Parathyroid adenoma (tissue), 2 donors: ENCODE data around the gene PAX5.

ENCODE experiments used
- H2AFZ ChIP-seq: fragments of 300-600 bp; sonication (generic); one replicate; pipeline ENCODE4 v1.7.0; 2017; ENCODE audit warnings: antibody characterized with exemption, mild to moderate bottlenecking
- H3K27ac ChIP-seq: fragments of 300-600 bp; sonication (generic); one replicate; pipeline ENCODE4 v1.7.0; 2017
- H3K27me3 ChIP-seq: fragments of 300-600 bp; sonication (generic); one replicate; pipeline ENCODE4 v1.7.0; 2017; ENCODE audit warnings: low read length; ENCODE audit not compliant: control insufficient read depth, insufficient read depth
- H3K36me3 ChIP-seq: fragments of 300-600 bp; sonication (generic); one replicate; pipeline ENCODE4 v1.7.0; 2017; ENCODE audit warnings: low read length; ENCODE audit not compliant: control insufficient read depth, insufficient read depth
- H3K4me1 ChIP-seq: fragments of 300-600 bp; sonication (generic); one replicate; pipeline ENCODE4 v1.7.0; 2017; ENCODE audit warnings: control low read depth
- H3K4me2 ChIP-seq: fragments of 300-600 bp; sonication (generic); one replicate; pipeline ENCODE4 v1.7.0; 2017; ENCODE audit warnings: low read length
- H3K4me3 ChIP-seq: fragments of 300-600 bp; sonication (generic); one replicate; pipeline ENCODE4 v1.7.0; 2017; ENCODE audit warnings: low read depth, low read length
- H3K79me2 ChIP-seq: fragments of 300-600 bp; sonication (generic); one replicate; pipeline ENCODE4 v1.7.0; 2017; ENCODE audit warnings: control low read depth
- H3K9ac ChIP-seq: fragments of 300-600 bp; sonication (generic); one replicate; pipeline ENCODE4 v1.7.0; 2017; ENCODE audit warnings: mild to moderate bottlenecking
- H3K9me3 ChIP-seq: fragments of 300-600 bp; sonication (generic); one replicate; pipeline ENCODE4 v1.7.0; 2017; ENCODE audit warnings: low read length; ENCODE audit not compliant: control insufficient read depth
- TF ChIP-seq, protein P1 (sequence below): fragments of 300-600 bp; sonication (generic); IDR thresholded peaks from one replicate; pipeline ENCODE4 v1.7.0; 2017; ENCODE audit warnings: antibody characterized with exemption, mild to moderate bottlenecking
- donor health status: primary hyperparathyroidism.

The PAX5 gene

DNA sequence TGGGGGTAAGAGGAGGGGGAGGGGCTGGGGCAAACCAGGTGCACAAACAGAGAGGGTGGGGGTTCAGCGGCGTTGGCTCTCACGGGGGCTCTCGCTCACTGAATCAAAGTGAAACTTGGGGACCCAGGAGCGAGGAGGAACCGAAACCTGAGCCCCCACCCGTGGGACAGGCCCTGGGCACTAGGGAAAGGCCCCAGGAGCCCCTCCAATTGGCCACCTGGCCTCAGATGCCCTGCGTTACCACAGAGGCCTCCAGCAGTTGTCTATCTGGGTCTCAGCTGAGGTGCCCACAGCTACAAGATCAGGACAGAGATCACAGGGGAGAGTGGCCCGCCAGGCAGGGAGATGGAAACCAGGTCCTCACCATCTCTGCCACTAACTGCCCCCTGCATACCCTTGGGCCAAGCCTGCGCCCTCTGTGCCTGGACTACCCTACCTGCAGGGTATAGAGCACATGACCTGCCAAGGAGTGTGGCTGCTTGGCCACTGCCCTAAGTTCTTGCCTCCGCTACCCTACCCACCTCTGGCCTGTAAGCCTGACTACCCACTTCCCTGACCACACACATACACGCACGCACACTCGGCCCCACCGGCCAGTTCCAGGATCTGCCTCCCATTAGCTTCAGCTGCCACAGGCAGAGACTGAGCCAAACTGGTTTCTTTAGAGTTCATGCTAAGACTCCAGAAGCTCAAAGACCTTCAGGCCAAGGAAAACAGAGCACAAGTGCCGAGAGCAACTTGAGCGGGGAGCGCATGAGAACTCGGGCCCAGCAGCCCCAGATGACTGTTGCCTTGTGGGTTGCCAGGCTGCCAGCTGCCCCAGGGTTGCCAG lies 39.9 kb downstream of the PAX5 start:
- Histone ChIP-seq H3K4me1 (no peaks in the 10 kb centered on the region), H3K27me3 (no peaks in the 10 kb centered on the region)
- TF ChIP-seq, protein P1, sequence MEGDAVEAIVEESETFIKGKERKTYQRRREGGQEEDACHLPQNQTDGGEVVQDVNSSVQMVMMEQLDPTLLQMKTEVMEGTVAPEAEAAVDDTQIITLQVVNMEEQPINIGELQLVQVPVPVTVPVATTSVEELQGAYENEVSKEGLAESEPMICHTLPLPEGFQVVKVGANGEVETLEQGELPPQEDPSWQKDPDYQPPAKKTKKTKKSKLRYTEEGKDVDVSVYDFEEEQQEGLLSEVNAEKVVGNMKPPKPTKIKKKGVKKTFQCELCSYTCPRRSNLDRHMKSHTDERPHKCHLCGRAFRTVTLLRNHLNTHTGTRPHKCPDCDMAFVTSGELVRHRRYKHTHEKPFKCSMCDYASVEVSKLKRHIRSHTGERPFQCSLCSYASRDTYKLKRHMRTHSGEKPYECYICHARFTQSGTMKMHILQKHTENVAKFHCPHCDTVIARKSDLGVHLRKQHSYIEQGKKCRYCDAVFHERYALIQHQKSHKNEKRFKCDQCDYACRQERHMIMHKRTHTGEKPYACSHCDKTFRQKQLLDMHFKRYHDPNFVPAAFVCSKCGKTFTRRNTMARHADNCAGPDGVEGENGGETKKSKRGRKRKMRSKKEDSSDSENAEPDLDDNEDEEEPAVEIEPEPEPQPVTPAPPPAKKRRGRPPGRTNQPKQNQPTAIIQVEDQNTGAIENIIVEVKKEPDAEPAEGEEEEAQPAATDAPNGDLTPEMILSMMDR: no peak

DNA sequence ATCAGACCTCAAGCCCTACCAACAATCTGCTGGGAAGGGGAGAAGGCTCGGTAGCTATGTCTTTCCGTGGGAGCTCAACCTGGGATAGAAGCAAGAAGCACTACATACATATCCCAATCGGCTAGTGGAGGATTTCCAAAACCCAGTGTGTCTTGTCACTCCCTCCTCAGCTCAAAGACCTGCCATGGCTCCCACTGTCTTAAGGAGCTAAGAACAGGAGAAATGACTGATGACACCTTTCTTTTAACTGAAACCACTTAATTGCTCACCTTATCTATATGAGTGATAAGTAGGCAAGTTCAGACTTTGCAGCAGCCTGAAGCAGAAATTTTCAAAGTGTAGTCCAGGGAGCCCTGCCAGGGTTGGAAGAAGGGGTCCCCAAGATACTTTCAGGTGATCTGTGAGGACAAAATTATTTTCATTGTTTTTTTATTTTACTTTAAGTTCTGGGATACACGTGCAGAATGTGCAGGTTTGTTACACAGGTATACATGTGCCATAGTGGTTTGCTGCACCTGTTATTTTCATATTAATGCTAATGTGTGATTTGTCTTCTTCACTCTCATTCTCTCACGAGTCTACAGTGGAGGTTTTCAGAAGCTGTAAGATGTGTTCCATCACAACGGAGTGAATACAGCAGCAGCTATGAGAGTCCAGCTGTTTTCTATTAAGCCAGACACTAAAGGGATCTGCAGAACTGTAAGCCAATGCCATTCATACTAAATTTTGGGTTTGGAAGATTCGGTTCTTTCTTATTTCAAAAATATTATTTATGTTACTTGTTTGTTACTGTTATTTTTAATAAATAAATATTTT lies 41.4 kb downstream of the PAX5 start:
- TF ChIP-seq, protein P1: no peak
- H3K27ac ChIP-seq: no peak overlapping the region
- no peaks in the 10 kb centered on the region for H3K79me2 ChIP-seq
- H3K36me3 ChIP-seq: no peaks in the 10 kb centered on the region
- no peak overlapping the region for H3K4me2 ChIP-seq
- no peaks in the 10 kb centered on the region for H3K4me1 ChIP-seq
- no peaks in the 10 kb centered on the region for H3K9me3 ChIP-seq
- no peak overlapping the region for H3K4me3 ChIP-seq
- H3K9ac ChIP-seq: no peak overlapping the region
- no peak overlapping the region for H2AFZ ChIP-seq
- H3K27me3 ChIP-seq: no peaks in the 10 kb centered on the region

More for the DNA sequence above, 39.9 kb downstream of the PAX5 start:
- Histone ChIP-seq H3K4me3 (no peak overlapping the region), H3K4me2 (no peak overlapping the region), H3K36me3 (no peaks in the 10 kb centered on the region), H3K9me3 (no peaks in the 10 kb centered on the region), H3K9ac (no peak overlapping the region), H3K79me2 (no peaks in the 10 kb centered on the region), H3K27ac (no peak overlapping the region), H2AFZ (no peak overlapping the region)

DNA sequence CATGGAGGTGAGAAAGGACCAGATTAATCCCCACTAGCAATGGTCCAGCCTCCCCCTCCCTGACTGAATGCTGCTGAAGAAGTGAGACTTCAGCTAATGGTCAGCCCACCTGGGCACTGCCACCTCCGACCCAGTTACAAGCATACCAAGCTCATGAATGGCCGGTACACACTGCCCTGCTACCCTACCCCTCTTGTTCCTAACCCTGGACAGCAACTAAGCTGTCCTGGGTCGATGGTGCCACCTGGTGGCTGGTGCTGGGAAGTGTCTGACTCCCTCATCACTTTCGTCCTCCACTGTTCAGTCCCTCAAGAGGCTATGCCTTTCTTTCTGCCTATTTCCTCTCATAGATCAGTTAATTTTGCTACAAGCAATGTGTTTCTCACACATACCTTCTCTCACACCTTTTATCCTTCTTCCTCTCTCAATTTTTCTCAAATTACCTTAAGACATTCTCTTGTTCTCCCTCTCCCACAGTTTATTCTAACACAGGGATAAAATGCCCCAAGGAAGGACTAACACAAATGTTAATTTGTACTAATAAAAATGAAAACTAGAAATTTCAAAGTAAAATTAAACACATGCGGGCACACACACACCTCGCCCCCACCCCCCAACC lies 42.4 kb downstream of the PAX5 start:
- Histone ChIP-seq H3K4me1 (no peaks in the 10 kb centered on the region), H2AFZ (no peak overlapping the region), H3K4me3 (no peak overlapping the region), H3K79me2 (no peaks in the 10 kb centered on the region), H3K36me3 (no peaks in the 10 kb centered on the region), H3K4me2 (no peak overlapping the region), H3K27me3 (no peaks in the 10 kb centered on the region), H3K9me3 (no peaks in the 10 kb centered on the region), H3K27ac (no peak overlapping the region), H3K9ac (no peak overlapping the region)
- TF ChIP-seq, protein P1: no peak

DNA sequence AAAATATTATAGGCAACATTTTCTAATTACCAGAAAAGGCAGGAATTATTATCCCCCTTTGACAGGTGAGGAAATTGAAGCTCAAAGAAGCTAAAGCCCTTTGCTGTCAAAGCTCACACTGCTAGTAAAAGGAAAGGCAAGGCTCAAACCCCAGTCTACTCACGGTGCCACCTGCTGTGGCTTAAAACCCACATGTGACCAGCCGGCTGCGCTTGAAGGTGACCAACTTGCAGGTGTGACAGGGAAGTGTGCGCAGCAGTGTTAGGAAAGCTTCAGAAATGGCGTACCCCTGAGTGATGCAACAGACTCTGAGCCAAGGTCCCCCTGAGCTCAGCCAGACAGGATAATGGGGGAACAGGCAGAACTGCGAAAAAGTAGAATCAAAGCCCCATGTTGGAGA lies 45.2 kb downstream of the PAX5 start:
- Histone ChIP-seq H3K79me2 (no peaks in the 10 kb centered on the region), H2AFZ (no peak overlapping the region), H3K9ac (no peak overlapping the region), H3K4me3 (no peak overlapping the region), H3K9me3 (no peaks in the 10 kb centered on the region), H3K36me3 (no peaks in the 10 kb centered on the region), H3K4me1 (no peaks in the 10 kb centered on the region), H3K27ac (no peak overlapping the region), H3K4me2 (no peak overlapping the region), H3K27me3 (peaks cover 3% of the 10 kb centered on the region)
- TF ChIP-seq, protein P1: no peak
